Activated T-helper 1 cell treated with anti-CD3 and anti-CD28 coated beads, Interleukin-12 subunit alpha, Interleukin-12 subunit beta, Interleukin-2, Interleukin-4 antibody, amounts not matched to agents 30 ng/mL and 10 ng/mL and 1 ng/mL, durations not matched to agents 14 hours and 24 hours and 36 hours (primary cell): ENCODE measurements around the gene MICAL1. TPM values are rescaled to one million over a fixed set of nuclear protein-coding genes. Genes with fewer than 3 reads are reported as not detected.
"Not testable (repeated sequence)": the region's sequence is repeated elsewhere in the genome, so short reads cannot be mapped to it uniquely, and the experiment has no call there.

Source experiments
- DNase-seq: peaks from one replicate; pipeline ENCODE4 v3.0.0; 2021; ENCODE audit warnings: low spot score
- H3K27ac Mint-ChIP-seq: one replicate; pipeline ENCODE4 v1.8.0; 2021; ENCODE audit warnings: mild to moderate bottlenecking, mixed read lengths
- H3K27me3 Mint-ChIP-seq: one replicate; pipeline ENCODE4 v1.8.0; 2022; ENCODE audit warnings: mild to moderate bottlenecking, moderate library complexity, mixed read lengths; ENCODE audit not compliant: insufficient read depth
- H3K36me3 Mint-ChIP-seq: one replicate; pipeline ENCODE4 v1.8.0; 2021; ENCODE audit warnings: low read depth, mixed read lengths
- H3K4me1 Mint-ChIP-seq: one replicate; pipeline ENCODE4 v1.8.0; 2021; ENCODE audit warnings: low read depth, mixed read lengths
- H3K4me3 Mint-ChIP-seq: one replicate; pipeline ENCODE4 v1.8.0; 2021; ENCODE audit warnings: mild to moderate bottlenecking, moderate library complexity, mixed read lengths
- H3K9me3 Mint-ChIP-seq: one replicate; pipeline ENCODE4 v1.8.0; 2021; ENCODE audit warnings: mixed read lengths
- intact Hi-C: fragments of 100-400 bp; cut with micrococcal nuclease; formaldehyde crosslinking; loops from one replicate; pipeline ENCODE4 v1.15.1; 2024
- total RNA-seq: library from RNA; stranded (reverse); gene quantifications from 2 replicates; pipeline ENCODE4 v1.2.3, GENCODE V29; 2022

The MICAL1 gene
- total RNA-seq, 1 donor from 2014 or later: 40.8 TPM

- no peak for DNase-seq
- Mint-ChIP-seq H3K27me3 (no peaks in the 10 kb centered on the region), H3K4me1 (peaks cover 80% of the 10 kb centered on the region), H3K27ac (peak overlapping the region; percentile 34), H3K4me3 (peak overlapping the region; percentile 9), H3K36me3 (peaks cover 75% of the 10 kb centered on the region), H3K9me3 (no peaks in the 10 kb centered on the region)
- intact Hi-C loops: no loop called here
These were observed 16.8 kb upstream of the MICAL1 start for GRCh38 chr6:109472132-109472995.

DNA sequence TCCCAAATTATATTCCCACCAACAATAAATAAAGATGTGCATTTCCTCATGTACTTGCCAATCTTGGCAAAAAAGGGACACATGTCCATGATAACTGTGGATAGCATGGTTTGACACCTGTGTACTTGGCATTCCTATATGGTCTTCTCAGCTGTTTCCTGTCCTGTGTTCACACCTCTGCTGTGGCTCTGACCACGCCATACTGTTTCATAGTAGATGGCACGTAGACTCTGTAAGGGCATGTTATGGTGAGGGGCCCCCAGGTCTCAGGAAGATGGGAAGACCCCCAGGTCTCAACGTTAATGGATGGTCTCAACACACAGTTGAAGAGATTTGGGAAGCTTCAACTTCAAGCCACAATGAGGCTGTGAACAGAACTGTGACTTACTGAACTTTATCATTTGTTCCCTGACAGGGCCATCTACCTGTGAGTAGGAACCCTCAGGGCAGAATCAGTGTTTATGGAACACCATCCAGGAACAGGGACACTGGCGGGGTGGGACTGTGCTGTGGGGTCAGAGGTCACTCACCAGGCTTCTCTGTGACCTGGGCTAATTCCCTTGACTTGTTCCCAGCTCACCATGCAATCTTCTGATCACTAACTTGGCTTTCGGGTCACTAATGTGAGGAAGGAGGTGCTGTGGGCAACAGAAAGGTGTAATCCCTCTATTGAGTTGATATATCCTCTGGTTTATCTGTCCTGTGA is 15.7 kb upstream of the MICAL1 start:
- H3K4me3 Mint-ChIP-seq: no peak overlapping the region
- peaks cover 75% of the 10 kb centered on the region for H3K36me3 Mint-ChIP-seq
- peaks cover 73% of the 10 kb centered on the region for H3K4me1 Mint-ChIP-seq
- DNase-seq: no peak
- no peak overlapping the region for H3K27ac Mint-ChIP-seq
- no peaks in the 10 kb centered on the region for H3K27me3 Mint-ChIP-seq
- no peaks in the 10 kb centered on the region for H3K9me3 Mint-ChIP-seq
- intact Hi-C loops: no loop called here

GRCh38 chr6:109469591-109470189 is 14.1 kb upstream of the MICAL1 start:
- H3K36me3 Mint-ChIP-seq: peaks cover 73% of the 10 kb centered on the region
- H3K27ac Mint-ChIP-seq: peak overlapping the region; percentile 19
- H3K4me3 Mint-ChIP-seq: no peak overlapping the region
- no peaks in the 10 kb centered on the region for H3K9me3 Mint-ChIP-seq
- DNase-seq: no peak
- intact Hi-C loops: no loop called here
- no peaks in the 10 kb centered on the region for H3K27me3 Mint-ChIP-seq
- H3K4me1 Mint-ChIP-seq: peaks cover 67% of the 10 kb centered on the region

DNA sequence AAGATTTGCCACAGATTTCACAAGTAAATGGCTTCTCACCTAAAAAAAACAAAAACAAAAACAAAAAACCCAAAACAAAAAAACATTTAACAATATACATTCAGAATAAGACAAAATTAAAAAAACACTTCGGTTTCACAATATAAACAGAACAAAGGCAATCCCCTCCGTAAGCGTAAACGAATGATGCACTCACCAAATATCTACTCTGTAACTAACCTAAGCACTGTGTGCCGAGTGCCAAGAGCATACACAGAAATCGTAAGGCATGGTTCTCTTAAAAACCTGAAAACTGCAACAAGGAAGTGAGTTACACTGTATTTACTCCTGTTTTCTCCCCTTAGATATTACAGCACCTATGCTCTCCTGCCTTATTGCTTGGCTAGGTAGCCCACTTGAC is 12.1 kb upstream of the MICAL1 start:
- intact Hi-C loops: no loop called here
- Mint-ChIP-seq H3K9me3 (no peaks in the 10 kb centered on the region), H3K4me3 (no peak overlapping the region), H3K36me3 (peaks cover 72% of the 10 kb centered on the region), H3K27me3 (no peaks in the 10 kb centered on the region), H3K4me1 (peaks cover 63% of the 10 kb centered on the region), H3K27ac (no peak overlapping the region)
- no peak for DNase-seq

DNA sequence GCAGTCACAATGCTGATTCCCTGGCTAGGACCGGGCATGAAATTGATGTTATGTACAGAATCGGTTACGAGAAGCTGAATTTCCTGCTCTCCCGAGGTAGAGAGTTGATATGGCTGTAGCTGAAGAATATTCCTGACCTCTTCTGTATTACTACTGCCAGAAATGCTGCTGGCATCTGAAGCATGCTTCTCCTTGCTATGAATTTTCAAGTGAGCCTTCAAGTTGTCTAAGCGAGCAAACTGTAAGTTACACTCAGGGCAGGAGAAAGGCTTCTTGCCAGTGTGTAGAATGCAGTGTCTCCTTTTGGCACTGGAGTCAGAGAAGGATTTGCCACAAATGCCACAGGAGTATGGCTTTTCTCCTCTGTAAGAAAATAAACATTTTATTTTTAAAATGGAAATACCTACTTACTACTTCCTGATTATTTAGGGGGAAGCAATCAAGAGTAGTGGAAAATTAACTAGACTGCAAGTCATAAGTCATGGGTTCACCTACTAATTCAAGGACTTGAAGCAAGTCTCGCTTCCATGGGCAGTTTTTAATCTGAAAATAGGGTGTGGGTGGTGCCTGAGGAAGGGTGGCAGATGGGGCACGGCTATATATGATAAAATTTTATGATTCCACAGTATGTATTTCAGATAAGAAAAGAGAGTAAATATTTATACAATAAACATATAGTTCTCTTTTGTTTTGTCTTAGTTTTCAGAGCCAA is 10.8 kb upstream of the MICAL1 start:
- Mint-ChIP-seq H3K36me3 (peaks cover 68% of the 10 kb centered on the region), H3K9me3 (peaks cover 3% of the 10 kb centered on the region), H3K4me1 (peaks cover 60% of the 10 kb centered on the region), H3K27me3 (no peaks in the 10 kb centered on the region), H3K4me3 (no peak overlapping the region), H3K27ac (no peak overlapping the region)
- intact Hi-C loops: no loop called here
- no peak for DNase-seq

DNA sequence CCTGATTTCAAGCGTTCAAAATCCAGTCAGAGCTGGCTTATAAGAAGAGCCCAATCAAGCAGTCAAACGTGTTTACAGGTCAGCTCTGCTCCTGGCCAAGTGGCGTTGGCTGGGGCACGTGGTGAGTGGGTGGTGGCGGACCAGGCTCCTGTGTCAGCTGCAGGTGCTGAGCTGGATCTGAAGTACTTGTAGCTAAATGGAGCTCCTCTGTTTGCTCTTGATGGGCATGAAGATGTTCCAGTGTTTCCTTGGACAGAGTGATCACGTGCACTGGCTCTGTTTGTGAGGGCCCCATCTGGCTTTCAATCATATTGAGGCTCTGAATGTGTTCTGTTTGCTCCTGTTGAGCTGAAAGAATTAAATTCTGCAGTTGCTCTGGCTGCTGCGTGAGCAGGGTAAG is 10.2 kb upstream of the MICAL1 start:
- Mint-ChIP-seq H3K27ac (no peak overlapping the region), H3K9me3 (peaks cover 3% of the 10 kb centered on the region), H3K36me3 (peaks cover 67% of the 10 kb centered on the region), H3K27me3 (no peaks in the 10 kb centered on the region), H3K4me1 (peaks cover 54% of the 10 kb centered on the region), H3K4me3 (no peak overlapping the region)
- intact Hi-C loops: no loop called here
- DNase-seq: no peak

DNA sequence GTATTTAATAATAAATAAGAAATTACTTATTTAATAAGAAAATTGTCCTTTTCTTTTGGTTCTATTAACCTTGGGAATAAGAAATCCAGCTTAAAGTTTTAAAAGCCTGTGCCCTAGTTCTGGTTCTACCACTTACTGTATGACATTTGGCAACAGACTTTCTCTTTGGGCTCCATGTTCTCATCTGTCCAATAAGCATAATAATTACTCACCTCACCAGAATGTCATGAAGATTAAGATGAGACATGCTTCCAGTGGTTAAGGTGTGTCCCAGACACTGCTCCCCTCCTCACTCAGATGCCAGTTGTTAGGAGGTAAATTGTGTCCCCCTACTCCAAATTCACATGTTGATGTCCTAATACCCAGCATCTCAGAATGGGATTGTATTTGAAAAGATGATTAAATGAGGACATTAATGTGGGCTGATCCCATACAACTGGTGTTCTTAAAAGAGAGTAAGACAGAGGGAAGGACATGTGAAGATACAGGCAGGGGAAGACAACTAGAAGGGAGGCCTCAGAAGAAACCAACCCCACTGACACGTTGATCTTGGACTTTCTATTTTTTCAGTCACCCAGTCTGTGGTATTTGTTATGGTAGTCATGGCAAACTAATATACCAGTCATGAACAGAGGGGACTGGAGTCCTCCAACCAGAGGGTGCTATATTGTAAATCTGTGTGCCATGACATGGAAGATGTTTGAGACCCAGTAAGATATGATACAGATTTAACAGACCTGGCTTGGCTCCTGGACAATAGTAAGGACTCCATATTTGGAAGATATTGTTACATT is 6.4 kb upstream of the MICAL1 start:
- Mint-ChIP-seq H3K27me3 (no peaks in the 10 kb centered on the region), H3K9me3 (peaks cover 3% of the 10 kb centered on the region), H3K27ac (no peak overlapping the region), H3K36me3 (peaks cover 51% of the 10 kb centered on the region), H3K4me1 (peaks cover 60% of the 10 kb centered on the region), H3K4me3 (no peak overlapping the region)
- intact Hi-C loops: no loop called here
- no peak for DNase-seq

DNA sequence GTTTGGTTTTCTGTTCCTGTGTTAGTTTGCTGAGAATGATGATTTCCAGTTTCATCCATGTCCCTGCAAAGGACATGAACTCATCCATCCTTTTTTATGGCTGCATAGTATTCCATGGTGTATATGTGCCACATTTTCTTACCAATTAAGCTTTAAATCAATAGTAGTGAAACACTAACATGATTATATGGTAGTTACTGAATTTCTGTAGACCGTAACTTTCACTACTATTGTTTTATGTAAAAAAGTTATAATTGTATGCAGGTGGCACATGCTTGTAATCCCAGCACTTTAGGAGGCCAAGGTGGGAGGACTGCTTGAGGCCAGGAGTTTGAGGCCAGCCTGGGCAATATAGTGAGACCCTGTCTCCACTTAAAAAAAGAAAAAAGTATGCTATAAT is 5.6 kb upstream of the MICAL1 start:
- H3K4me3 Mint-ChIP-seq, DNase-seq, H3K27ac Mint-ChIP-seq, H3K27me3 Mint-ChIP-seq, intact Hi-C loops, H3K9me3 Mint-ChIP-seq: not testable (repeated sequence)
- peaks cover 50% of the 10 kb centered on the region for H3K36me3 Mint-ChIP-seq
- H3K4me1 Mint-ChIP-seq: peaks cover 65% of the 10 kb centered on the region

DNA sequence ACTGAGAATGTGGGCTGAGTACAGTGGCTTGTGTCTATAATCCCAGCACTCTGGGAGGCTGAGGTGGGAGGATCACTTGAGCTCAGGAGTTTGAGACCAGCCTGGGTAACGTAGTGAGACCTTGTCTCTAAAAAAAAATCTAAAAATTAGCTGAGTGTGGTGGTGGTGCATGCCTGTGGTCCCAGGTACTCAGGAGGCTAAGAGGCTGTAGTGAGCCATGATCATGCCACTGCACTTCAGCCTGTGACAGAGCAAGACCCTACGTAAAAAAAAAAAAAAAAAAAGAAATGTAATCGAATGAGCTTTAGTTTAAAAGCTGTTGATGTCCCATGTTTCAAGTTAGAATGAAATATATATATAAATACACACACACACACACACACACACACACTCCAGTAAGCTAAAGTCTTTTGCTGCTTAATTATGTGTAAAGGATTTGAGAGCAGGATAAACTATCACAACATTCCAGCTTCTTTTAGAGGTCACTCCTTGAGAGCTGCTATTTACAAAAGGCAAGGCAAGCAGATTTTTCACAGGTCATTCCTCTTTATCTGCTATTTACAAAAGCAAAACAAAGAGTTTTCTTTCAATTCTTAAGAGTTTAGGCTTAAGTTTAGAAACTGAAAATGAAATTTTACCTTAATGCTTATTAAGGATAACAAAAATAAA is 4.7 kb upstream of the MICAL1 start:
- Mint-ChIP-seq H3K4me1 (peaks cover 59% of the 10 kb centered on the region), H3K36me3 (peaks cover 41% of the 10 kb centered on the region), H3K27me3 (no peaks in the 10 kb centered on the region), H3K4me3 (no peak overlapping the region), H3K27ac (no peak overlapping the region), H3K9me3 (peaks cover 3% of the 10 kb centered on the region)
- intact Hi-C loops: no loop called here
- no peak for DNase-seq

DNA sequence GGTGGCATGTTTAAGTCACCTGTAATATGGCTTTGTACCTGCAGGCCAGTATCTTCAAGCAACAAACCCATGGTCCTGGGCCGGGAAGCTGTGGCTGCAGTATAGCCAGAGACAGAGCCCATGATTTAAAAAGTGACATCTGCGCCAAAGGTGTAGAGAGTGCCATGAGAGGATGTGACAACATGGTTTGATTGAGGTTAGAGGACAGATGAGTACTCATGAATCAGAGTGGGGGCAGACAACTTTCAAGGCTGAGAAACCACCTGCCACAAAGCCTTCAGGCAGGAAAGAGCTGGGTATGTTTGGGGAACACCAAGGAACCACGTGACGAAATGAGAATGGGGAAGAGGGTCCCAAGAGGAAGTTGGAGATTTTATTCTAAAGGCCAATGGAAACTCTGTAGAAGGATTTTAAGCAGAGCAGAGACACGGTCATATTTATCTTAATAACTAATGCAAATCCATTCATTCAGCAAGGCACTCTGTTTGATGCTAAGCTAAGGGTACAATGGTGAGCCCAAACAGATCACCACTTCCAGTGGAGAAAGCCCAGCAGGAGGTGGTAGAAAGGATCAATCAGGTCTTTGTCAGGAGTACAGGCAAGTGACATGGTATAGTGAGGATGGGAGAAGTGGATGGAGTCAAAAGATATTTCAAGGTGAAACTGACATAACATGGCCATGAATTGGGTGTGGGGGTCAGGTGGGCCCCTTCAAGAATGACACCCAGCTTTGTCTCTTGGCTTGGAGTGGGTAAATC is 3.4 kb upstream of the MICAL1 start:
- Mint-ChIP-seq H3K27ac (peak overlapping the region; percentile 91), H3K27me3 (no peaks in the 10 kb centered on the region), H3K4me1 (peaks cover 64% of the 10 kb centered on the region), H3K36me3 (peaks cover 32% of the 10 kb centered on the region), H3K4me3 (peak overlapping the region; percentile 5), H3K9me3 (peaks cover 3% of the 10 kb centered on the region)
- intact Hi-C loops: loop anchor here (1.0 to 10.0 kb wide), 4 partner anchors 20 to 1418 kb away; partner anchors contain the start of genes ARMC2 and CDC40
- DNase-seq: peak; percentile 43

GRCh38 chr6:109457562-109457996 is 2.0 kb upstream of the MICAL1 start:
- H3K36me3 Mint-ChIP-seq: peaks cover 28% of the 10 kb centered on the region
- H3K4me3 Mint-ChIP-seq: no peak overlapping the region
- intact Hi-C loops: loop anchor here (5.0 to 10.0 kb wide), 3 partner anchors 613 to 1420 kb away; partner anchors contain the start of genes ARMC2 and CDC40
- peaks cover 3% of the 10 kb centered on the region for H3K9me3 Mint-ChIP-seq
- no peak for DNase-seq
- H3K27me3 Mint-ChIP-seq: no peaks in the 10 kb centered on the region
- peaks cover 66% of the 10 kb centered on the region for H3K4me1 Mint-ChIP-seq
- H3K27ac Mint-ChIP-seq: no peak overlapping the region
